ENCODE measurements around the gene SH2D1B.
"Not testable (repeated sequence)": the region's sequence is repeated elsewhere in the genome, so short reads cannot be mapped to it uniquely, and the experiment has no call there.

The SH2D1B gene

GRCh38 chr1:162412002-162412401, at the start of gene SH2D1B:
SH2D1B (minus strand) TSS chr1:162412136; CDS start chr1:162412016, 120 bp downstream.
- no peak for DNase-seq

GRCh38 chr1:162458236-162458635, 46.3 kb upstream of the SH2D1B start:
- no peak for DNase-seq

GRCh38 chr1:162456323-162456722, 44.4 kb upstream of the SH2D1B start:
- DNase-seq = no peak

GRCh38 chr1:162454361-162454760, 42.4 kb upstream of the SH2D1B start:
- DNase-seq = not testable (repeated sequence)

DNA sequence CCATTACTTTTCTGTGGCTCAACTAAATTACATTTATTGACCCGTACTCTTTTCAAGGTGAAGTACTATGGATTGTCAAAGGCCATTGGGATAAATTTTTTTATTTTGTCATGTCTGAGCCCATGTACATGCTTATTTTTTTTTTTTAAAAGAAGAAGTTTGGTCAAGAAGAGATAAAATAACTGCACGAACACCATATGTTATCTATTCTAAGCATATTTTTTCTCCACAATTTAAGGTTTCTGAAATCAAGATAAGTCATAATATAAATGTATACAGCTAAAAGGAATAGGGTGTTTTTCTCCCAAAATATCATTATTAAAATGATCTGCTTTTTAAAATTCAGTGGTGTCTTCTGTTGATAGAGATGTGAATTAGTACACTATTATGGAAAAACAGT, 35.0 kb upstream of the SH2D1B start:
- DNase-seq = no peak

- DNase-seq = no peak
These were observed 33.0 kb upstream of the SH2D1B start for GRCh38 chr1:162444903-162445302.

GRCh38 chr1:162432977-162433713, 21.2 kb upstream of the SH2D1B start:
- DNase-seq = not testable (repeated sequence)

GRCh38 chr1:162430583-162430982, 18.6 kb upstream of the SH2D1B start:
- no peak for DNase-seq

DNA sequence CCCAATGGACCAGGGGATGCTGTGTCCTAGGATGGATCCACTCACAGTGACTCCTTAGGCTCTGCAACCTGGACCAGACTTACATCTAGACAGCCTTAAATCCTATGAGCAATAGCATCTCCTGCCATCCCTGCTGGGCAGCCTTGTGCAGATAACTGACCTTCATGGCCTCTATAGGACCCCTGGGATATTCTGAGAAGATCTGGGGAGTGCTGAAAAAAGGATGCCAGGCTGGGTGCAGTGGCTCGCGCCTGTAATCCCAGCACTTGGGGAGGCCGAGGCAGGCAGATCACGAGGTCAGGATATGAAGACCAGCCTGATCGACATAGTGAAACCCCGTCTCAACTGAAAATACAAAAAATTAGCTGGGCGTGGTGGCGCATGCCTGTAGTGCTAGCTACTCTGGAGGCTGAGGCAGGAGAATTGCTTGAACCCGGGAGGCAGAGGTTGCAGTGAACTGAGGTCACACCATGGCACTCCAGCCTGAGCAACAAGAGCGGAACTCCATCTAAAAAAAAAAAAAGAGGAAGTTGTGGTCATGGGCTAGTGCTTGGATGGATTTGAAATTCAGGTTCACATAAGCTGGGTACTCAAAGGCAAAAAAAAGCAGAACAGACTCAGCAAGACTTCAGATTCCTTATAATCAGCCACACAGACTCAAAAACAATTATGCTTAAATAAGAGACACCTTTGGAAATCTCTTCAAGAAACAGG, 10.9 kb upstream of the SH2D1B start:
- DNase-seq = no peak

GRCh38 chr1:162421258-162422164, 9.6 kb upstream of the SH2D1B start:
- DNase-seq = no peak

DNA sequence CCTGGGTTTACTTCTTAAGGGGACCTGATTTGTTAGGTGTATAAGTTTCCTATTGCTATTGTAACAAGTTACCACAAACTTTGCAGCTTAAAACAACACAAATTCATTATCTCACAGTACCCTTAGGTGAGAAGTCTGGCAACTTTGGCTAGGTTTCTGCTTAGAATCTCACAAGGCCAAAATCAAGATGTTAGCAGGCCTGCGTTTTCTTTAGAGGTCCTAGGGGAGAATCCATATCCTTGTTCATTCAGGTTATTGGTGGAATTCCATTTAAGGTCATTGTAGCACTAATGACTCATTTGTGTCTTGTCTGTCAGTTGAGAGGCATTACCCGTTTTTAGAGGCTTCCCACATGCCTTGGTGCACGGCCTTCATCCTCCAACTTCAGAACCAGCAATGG, 8.2 kb upstream of the SH2D1B start:
- DNase-seq = no peak

- not testable (repeated sequence) for DNase-seq
These were observed 7.6 kb upstream of the SH2D1B start for GRCh38 chr1:162419450-162419931.

DNA sequence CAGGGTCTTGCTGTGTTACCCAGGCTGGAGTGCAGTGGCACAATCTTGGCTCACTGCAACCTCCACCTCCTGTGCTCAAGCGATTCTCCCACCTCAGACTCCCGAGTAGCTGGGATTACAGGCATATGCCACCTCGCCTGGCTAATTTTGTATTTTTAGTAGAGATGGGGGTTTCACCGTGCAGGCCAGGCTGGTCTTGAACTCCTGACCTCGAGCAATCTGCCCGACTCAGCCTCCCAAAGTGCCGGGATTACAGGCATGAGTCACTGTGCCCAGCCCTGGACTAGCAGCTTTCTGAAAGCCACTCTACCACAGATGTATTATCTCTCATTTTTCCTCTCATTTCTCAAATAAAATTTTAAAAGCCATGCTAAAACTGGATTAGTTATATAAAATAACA, 6.6 kb upstream of the SH2D1B start:
- DNase-seq = not testable (repeated sequence)

GRCh38 chr1:162417650-162418049, 5.7 kb upstream of the SH2D1B start:
- DNase-seq = no peak

- no peak for DNase-seq
These were observed 5.0 kb upstream of the SH2D1B start for GRCh38 chr1:162416909-162417308.

DNA sequence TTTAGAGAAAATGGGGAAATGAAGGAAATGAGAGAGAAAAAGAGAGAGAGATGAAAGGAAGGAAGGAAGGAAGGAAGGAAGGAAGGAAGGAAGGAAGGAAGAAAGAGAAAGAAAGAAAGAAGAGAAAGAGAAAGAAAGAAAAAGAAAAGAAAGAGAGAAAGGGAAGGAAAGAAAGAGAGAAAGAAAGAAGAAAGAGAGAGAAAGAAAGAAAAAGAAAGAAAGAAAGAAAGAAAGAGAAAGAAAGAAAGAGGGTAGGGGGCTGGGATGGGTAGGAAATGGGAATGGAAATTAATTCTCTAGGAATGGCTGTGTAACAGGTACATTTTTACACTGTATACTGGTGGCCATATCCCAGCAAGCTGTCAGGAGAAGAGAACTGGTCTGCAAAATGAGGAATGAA, 4.3 kb upstream of the SH2D1B start:
- no peak for DNase-seq

GRCh38 chr1:162407539-162407938, 4.4 kb downstream of the SH2D1B start:
- DNase-seq = no peak

- DNase-seq = no peak
These were observed 5.1 kb downstream of the SH2D1B start for GRCh38 chr1:162406811-162407210.

DNA sequence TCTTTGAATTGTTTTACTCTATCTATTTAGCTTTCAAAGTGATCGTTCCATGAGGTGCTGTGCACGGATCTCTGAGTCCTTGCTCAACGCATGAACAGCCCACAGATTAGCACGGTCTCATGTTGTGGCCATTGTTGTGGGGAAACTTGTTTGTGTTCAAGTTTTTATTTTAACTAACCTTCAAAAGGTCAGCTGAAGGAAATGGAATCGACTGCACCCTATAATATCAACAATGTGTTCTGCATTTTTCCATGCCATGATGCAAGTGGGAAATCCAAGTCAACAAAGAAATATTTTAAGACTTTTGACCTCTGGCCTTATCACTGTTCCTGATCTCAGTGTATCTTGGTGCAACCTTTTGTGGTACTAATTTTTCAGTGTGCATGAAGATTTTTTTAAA, 6.1 kb downstream of the SH2D1B start:
- no peak for DNase-seq

DNA sequence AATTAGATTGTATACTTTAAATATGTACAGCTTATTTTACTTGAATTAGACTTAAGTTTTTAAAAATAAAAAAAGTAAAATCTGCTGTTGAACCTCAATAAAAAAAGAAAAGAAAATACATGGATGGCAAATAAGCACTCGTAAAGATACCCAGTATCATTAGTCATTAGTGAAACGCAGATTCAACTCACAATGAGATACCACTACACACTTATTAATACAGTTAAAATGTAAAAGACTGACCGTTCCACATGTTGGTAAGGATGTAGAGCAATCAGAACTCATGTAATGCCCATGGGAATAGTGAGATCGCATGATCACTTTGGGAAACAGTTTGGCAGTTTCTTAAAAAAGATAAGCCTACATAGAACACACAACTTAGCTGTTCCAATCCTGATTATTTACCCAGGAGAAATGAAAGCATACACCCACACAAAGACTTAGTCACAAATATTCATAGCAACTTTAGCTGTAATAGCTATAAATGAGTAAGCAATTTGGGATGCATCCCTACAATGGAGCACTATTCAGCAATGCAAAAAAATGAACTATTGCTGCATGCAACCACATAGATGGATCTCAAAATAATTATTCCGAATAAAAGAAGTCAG, 7.3 kb downstream of the SH2D1B start:
- DNase-seq = no peak

DNA sequence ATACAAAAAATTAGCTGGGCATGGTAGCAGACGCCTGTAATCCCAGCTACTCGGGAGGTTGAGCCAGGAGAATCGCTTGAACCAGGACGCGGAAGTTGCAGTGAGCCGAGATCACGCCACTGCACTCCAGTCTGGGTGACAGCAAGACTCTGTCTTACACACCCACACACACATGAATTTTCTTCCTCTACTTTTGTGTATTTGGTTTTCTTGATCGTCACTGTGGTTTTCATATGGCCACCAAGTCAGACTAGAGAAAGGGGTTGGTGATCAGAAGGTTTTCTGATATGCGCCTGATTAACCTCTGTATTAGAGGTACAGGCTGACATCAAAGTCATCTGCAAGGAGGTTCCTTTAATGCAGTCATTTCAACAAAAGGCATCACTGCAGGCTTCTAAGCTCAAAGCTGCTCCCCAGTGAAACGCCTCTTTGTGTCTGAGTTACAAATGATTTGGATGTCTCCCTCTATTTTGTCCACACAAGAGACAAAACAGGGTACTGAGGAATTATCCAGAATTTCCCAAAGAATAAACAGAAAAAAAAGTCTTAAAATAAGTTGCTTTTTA, 11.1 kb downstream of the SH2D1B start:
- no peak for DNase-seq

DNA sequence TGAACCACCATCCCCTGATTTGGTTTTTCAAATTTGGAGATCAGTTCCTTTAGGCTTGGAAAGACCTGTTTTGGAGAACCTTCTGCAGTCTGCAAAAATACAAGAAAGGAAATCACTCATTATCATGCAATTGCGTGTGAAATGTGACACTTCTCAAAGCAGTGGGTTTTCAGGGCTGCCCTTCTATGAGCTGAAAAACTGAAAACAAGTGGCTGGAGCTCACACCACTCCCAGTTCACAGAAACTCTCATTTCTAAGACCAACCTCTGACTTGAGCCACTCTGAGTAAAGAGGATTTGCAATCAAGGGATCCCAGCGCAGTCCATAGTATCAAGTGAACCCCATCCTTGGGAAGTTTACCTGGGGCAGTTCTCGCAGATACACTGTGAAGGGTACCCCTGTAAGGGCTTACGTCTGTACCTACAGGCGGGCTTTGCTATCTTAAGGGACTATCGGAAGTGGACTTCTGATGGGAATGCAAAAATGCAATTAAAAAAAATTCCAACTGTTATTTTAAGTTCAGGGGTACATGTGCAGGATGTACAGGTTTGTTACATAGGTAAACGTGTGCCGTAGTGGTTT, 12.8 kb downstream of the SH2D1B start:
- no peak for DNase-seq

Data from CD4-positive, alpha-beta T cell treated with Interleukin-17A for 4 hours (primary cell).